Activated naive CD4-positive, alpha-beta T cell treated with anti-CD3 and anti-CD28 coated beads, Interleukin-2, amount 10 ng/mL, durations not matched to agents 5 hours and 36 hours (primary cell): ENCODE measurements around the gene HSDL2. TPM values are rescaled to one million over a fixed set of nuclear protein-coding genes. Genes with fewer than 3 reads are reported as not detected.

ENCODE experiments used
- total RNA-seq, 2 experiments: library from RNA; stranded (reverse); gene quantifications; one replicate each; pipeline ENCODE4 v1.2.3, GENCODE V29; 2021

HSDL2 gene
- 10 to 100 TPM; 12.6 to 16.3 TPM for total RNA-seq

DNA sequence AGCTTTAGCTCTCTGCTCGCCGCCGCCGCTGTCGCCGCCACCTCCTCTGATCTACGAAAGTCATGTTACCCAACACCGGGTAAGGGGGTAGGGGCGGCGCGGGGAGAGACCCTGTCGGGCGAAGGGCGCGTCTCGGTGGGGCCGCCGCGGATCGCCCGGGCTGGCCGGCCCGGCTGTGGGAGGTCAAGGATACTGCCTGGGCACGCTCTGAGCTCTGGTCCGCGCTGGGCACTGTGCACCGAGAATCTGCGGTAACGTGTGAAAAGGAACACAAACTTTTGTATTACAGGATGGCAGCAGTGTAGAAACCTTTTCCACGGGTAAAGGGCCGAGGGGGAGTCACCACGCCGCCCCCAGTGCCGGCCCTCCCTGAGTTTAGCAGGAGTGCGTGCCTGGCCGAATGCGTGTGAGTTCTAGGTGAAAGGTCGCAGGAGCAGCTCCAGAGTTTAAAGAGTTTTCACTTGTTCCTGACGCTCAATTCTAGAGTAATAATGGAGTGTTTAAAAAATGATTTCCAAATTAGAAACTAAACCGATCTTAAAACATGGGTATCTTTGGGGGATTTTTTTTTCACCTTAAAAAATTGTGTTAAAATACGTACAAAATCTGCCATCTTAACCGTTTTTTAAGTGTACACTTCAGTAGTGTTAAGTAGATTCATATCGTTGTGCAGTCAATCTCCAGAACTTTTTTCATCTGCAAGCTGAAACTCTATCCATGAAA, at the start of gene HSDL2:
Gene HSDL2 (plus strand): TSS at position 7 of the 723 bp plus-strand sequence. CDS start 56 bp downstream, at position 63.

DNA sequence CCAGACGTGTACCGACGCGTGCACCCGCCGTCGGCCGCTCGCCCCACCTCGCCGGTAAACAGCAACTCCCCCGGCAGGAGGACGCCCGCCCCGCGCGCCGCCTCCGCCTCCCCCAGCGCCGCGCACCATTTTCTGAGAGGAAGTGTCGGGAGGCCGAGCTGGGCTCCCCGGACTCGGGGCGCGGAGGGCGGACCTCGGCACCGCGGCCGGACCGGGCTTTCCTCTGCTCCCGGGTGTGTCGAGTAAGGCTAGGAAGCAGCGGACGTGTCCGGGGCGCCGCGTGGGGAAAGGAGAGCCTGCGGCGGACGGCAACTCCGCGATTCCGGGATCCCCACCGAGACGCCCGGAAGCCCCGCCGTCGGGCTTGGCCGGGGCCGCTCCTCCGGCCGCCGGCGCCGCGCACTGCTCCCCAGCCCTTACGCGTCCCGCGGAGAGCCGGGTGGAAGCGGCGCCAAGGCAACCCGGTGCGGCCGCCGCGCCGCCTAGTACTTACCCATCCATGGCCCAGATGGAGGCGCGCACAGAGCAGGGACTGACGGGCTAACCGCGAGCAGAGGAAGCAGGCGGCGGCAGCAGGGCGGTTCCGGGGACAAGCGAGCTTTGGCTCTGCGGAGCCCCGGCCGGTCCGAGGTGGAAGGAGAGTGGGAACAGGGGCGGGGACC, 46.8 kb upstream of the HSDL2 start, which contains the start of gene PTBP3:
Gene PTBP3 (minus strand): TSS at position 643 of the 662 bp plus-strand sequence. CDS start 35,754 bp downstream, outside the sequence.

DNA sequence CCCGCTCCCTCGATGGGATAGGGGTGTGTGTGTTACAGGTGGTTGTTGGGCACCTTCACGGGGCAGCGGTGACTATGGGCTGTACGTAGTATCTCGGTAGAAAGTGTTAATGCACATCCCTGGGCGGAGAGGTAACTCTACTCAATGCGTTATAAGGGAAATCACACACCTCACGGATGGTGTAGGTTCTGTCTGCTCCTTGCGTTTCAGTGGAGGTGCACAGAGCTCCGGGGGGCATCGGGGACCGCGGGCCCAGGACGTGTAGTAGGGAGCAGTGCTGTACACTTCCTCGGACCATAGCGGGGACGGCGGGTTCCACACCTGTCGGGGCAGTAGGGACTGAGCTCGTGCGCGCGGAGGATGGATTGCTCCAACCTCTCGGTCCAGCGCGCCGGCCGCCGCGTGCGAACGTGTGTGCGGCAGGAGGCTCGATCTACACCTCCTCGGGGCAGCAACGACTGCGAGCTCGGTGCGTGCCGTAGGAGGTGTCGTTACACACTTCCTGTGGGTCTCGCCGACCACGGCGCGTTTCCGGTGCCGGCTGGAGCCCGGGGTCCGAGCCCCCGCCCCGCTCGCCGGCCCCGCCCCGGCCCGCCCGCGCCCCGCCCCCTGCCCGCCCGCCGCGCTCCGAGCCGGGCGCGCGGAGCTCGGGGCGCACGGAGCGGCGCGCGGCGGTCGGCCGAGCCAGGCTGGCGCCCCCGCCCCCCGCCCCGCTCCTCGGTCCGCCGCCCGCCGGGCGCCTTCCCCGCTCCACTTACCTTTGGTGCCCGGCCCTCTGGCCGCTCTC, 106.5 kb downstream of the HSDL2 start, which contains the start of gene KIAA1958:
Gene KIAA1958 (plus strand): TSS at position 607 of the 787 bp plus-strand sequence. CDS start 87,254 bp downstream, outside the sequence.

Other genes with a start within 250 kb of the HSDL2 start
- 1 to 10 TPM; 8.3 to 9.9 TPM for gene SUSD1, start 204.8 kb upstream of the HSDL2 start, total RNA-seq
- gene PTBP3, start 46.5 kb upstream of the HSDL2 start, total RNA-seq = 100 to 1,000 TPM; 133 to 149 TPM
- 1 to 10 TPM; 6.8 to 7.2 TPM for gene KIAA1958, start 106.7 kb downstream of the HSDL2 start, total RNA-seq